H1 (cell line): ENCODE measurements around the gene DLG5. TPM values are rescaled to one million over a fixed set of nuclear protein-coding genes. Genes with fewer than 3 reads are reported as not detected.

ENCODE experiments used
- CHD2 ChIP-seq: IDR thresholded peaks from 2 replicates; pipeline ENCODE4 v1.6.1; 2012; ENCODE audit warnings: low read length, improper control_type of control experiment
- EZH2 ChIP-seq: fragments of 200-600 bp; sonication (generic); IDR thresholded peaks from 2 replicates; pipeline ENCODE4 v1.7.1; 2012; ENCODE audit warnings: low read depth, mild to moderate bottlenecking, moderate library complexity, low read length, inconsistent platforms; ENCODE audit not compliant: severe bottlenecking
- HDAC2 ChIP-seq, 2 experiments: fragments of 300-600 bp in 1 of 2; sonication (generic) in 1 of 2; IDR thresholded peaks; 2 replicates each; pipeline ENCODE4 v1.6.1; 2011 to 2012; ENCODE audit warnings: low read depth in 2 of 2, low read length in 2 of 2, mild to moderate bottlenecking in 2 of 2, moderate library complexity in 2 of 2, borderline replicate concordance in 1 of 2, inconsistent platforms in 1 of 2
- HDAC6 ChIP-seq: IDR thresholded peaks from one replicate; pipeline ENCODE4 v1.7.1; 2012; ENCODE audit warnings: low read depth, mild to moderate bottlenecking, inconsistent platforms, low read length, moderate library complexity
- NANOG ChIP-seq: IDR thresholded peaks from 2 replicates; pipeline ENCODE4 v1.6.1; 2011; ENCODE audit warnings: low read length, low read depth, mild to moderate bottlenecking, inconsistent platforms; ENCODE audit not compliant: insufficient read depth, poor library complexity, severe bottlenecking
- polyA plus RNA-seq, 7 experiments: library from polyadenylated mRNA; depleted of rRNA in 3 of 7; stranded (reverse) in 5 of 7; unstranded in 2 of 7; fragments of >200 nt in 5 of 7; fragments of 200-250 nt in 2 of 7; gene quantifications; 1 replicate in 5 of 7; 2 replicates in 1 of 7; 4 replicates in 1 of 7; pipeline versions ENCODE4 v1.2.1 to v1.2.3, GENCODE V29; 2011 to 2013; ENCODE audit warnings: missing spikeins in 2 of 7, mixed read lengths in 2 of 7
- total RNA-seq: library from RNA; stranded (reverse); fragmentation: NEBNext Ultra II Directional; extraction: Animal tissue kit (Norgen Biotek cat#: 25700); gene quantifications from 2 replicates; pipeline ENCODE4 v1.2.1, GENCODE V29; 2021

The DLG5 gene
- total and polyA plus RNA-seq, 2 of the 8 experiments (the other 6 are each of a cell fraction or from before 2014, with no cell fraction given) = 15.6 to 71.4 TPM

GRCh38 chr10:77910524-77911145 is 15.9 kb downstream of the DLG5 start (continued):
- TF ChIP-seq HDAC6 (no peak), EZH2 (no peak), CHD2 (no peak), NANOG (no peak), HDAC2 (IDR thresholded peaks at IDR 0.05; ENCODE audit: borderline replicate concordance in 1 of 2, low read depth in 2 of 2, low read length in 2 of 2) (no peak)
